ENCODE results near the gene NES.

The NES gene

DNA sequence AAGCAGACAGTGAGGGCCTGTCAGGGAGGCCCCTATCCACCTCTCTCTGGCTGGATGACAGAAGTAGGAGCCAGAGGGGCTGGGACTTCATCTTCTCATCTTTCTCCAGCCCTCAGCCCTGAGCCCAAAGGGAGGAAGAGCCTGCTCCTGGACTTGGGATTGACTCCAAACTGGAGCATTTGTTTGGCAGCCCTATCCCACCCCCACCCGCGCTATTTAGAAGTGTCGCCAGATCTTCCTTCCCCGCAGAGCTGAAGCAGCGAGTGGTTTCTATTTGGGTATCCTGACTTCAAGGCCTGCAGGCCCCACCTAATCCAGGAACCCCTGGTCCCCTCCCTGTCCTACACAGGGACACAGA lies 9.6 kb downstream of the NES start:
- peak overlapping the region; percentile 93 for H3K27ac ChIP-seq (ENCODE audit: low read depth, low read length)
- H2BK5ac ChIP-seq (ENCODE audit: low read depth, low read length, poor library complexity), result peak overlapping the region; percentile 89
- peak overlapping the region; percentile 97 for H3K18ac ChIP-seq (ENCODE audit: low read length)
- peaks cover 7% of the 10 kb centered on the region for H3K79me2 ChIP-seq (ENCODE audit: control insufficient read depth, insufficient read depth, low read length, poor library complexity)
- H3K36me3 ChIP-seq (ENCODE audit: control insufficient read depth in 1 of 2, insufficient read depth in 2 of 2, low read length in 2 of 2), result peaks cover 6 to 7% of the 10 kb centered on the region in 2 experiments
- H2BK120ac ChIP-seq (ENCODE audit: insufficient read depth, low read length, poor library complexity), result peak overlapping the region; percentile 92
- peak overlapping the region; percentile 71 for H2AFZ ChIP-seq (ENCODE audit: insufficient read depth, low read length, poor library complexity)
- H2AK5ac ChIP-seq (ENCODE audit: low read length), result peak overlapping the region; percentile 86
- H3K4me2 ChIP-seq (ENCODE audit: low read length), result peak overlapping the region; percentile 18
- no CpG with 5 or more reads among the region's 5 CpGs for WGBS (ENCODE audit: extremely low coverage, insufficient coverage, insufficient read length)
- DNase-seq, result no peak
- H3K4me3 ChIP-seq (ENCODE audit: low read depth, low read length), result no peak overlapping the region
- H3K14ac ChIP-seq (ENCODE audit: low read length), result peak overlapping the region; percentile 95
- peaks cover 56% of the 10 kb centered on the region for H3K79me1 ChIP-seq (ENCODE audit: low read length)
- no peaks in the 10 kb centered on the region for H3K9me3 ChIP-seq (ENCODE audit: insufficient read depth, low read depth, low read length)
- peaks cover 66 to 80% of the 10 kb centered on the region in 2 experiments for H3K4me1 ChIP-seq (ENCODE audit: control insufficient read depth in 1 of 2, insufficient read depth in 2 of 2, low read length in 2 of 2)
- H4K12ac ChIP-seq (ENCODE audit: low read depth, low read length), result peak overlapping the region; percentile 45
- H3K27me3 ChIP-seq (ENCODE audit: insufficient read depth, low read length), result no peaks in the 10 kb centered on the region
- H3K23ac ChIP-seq (ENCODE audit: low read length), result no peak overlapping the region
- H4K91ac ChIP-seq (ENCODE audit: low read depth, low read length), result peak overlapping the region; percentile 96
- H3K4ac ChIP-seq (ENCODE audit: low read depth, low read length), result peak overlapping the region; percentile 53
- peak overlapping the region; percentile 81 for H4K8ac ChIP-seq (ENCODE audit: low read depth, low read length)
- H3K9ac ChIP-seq (ENCODE audit: low read length), result no peak overlapping the region
- peak overlapping the region; percentile 72 for H2BK12ac ChIP-seq (ENCODE audit: low read length)

- peak overlapping the region; percentile 45 for H4K12ac ChIP-seq (ENCODE audit: low read depth, low read length)
- H4K8ac ChIP-seq (ENCODE audit: low read depth, low read length), result peak overlapping the region; percentile 81
- H3K4me1 ChIP-seq (ENCODE audit: control insufficient read depth in 1 of 2, insufficient read depth in 2 of 2, low read length in 2 of 2), result peaks cover 70 to 86% of the 10 kb centered on the region in 2 experiments
- H4K91ac ChIP-seq (ENCODE audit: low read depth, low read length), result peak overlapping the region; percentile 96
- peak overlapping the region; percentile 71 for H2AFZ ChIP-seq (ENCODE audit: insufficient read depth, low read length, poor library complexity)
- H3K79me2 ChIP-seq (ENCODE audit: control insufficient read depth, insufficient read depth, low read length, poor library complexity), result peaks cover 7% of the 10 kb centered on the region
- peak overlapping the region; percentile 89 for H2BK5ac ChIP-seq (ENCODE audit: low read depth, low read length, poor library complexity)
- H2AK5ac ChIP-seq (ENCODE audit: low read length), result peak overlapping the region; percentile 86
- peaks cover 3 to 5% of the 10 kb centered on the region in 2 experiments for H3K36me3 ChIP-seq (ENCODE audit: control insufficient read depth in 1 of 2, insufficient read depth in 2 of 2, low read length in 2 of 2)
- no CpG with 5 or more reads among the region's 9 CpGs for WGBS (ENCODE audit: extremely low coverage, insufficient coverage, insufficient read length)
- H3K4me3 ChIP-seq (ENCODE audit: low read depth, low read length), result no peak overlapping the region
- no peak overlapping the region for H3K23ac ChIP-seq (ENCODE audit: low read length)
- peak overlapping the region; percentile 72 for H2BK12ac ChIP-seq (ENCODE audit: low read length)
- H2BK120ac ChIP-seq (ENCODE audit: insufficient read depth, low read length, poor library complexity), result peak overlapping the region; percentile 92
- H3K27me3 ChIP-seq (ENCODE audit: insufficient read depth, low read length), result no peaks in the 10 kb centered on the region
- H3K14ac ChIP-seq (ENCODE audit: low read length), result peak overlapping the region; percentile 95
- H3K27ac ChIP-seq (ENCODE audit: low read depth, low read length), result peak overlapping the region; percentile 93
- no peak overlapping the region for H3K9ac ChIP-seq (ENCODE audit: low read length)
- no peak overlapping the region for H3K4me2 ChIP-seq (ENCODE audit: low read length)
- no peaks in the 10 kb centered on the region for H3K9me3 ChIP-seq (ENCODE audit: insufficient read depth, low read depth, low read length)
- DNase-seq, result peak; percentile 43 to 64
- H3K79me1 ChIP-seq (ENCODE audit: low read length), result peaks cover 60% of the 10 kb centered on the region
- H3K18ac ChIP-seq (ENCODE audit: low read length), result peak overlapping the region; percentile 97
- peak overlapping the region; percentile 53 for H3K4ac ChIP-seq (ENCODE audit: low read depth, low read length)
Observed at GRCh38 chr1:156666862-156667609, 10.2 kb downstream of the NES start.

DNA sequence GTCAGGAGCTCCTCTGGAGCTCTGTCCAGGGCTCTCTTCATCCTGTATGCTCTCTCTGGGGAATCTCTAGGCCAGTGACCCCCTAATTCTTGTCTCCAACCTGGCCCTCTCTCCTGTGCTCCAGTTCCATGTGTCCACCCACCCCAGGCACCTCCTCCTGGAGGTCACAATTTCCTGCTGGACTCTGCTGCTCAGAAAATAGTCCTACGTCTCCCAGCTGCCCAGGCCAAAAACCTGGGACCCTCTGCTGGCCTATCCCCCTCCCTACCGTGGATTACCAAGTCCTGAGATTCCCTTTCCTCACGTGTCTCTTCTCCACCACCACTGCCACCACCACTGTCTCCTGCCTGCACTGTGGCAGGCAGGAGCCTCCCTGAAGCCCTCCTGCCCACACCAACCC lies 11.7 kb downstream of the NES start:
- Histone ChIP-seq H2BK5ac (ENCODE audit: low read depth, low read length, poor library complexity) (peak overlapping the region; percentile 59), H3K4me2 (ENCODE audit: low read length) (no peak overlapping the region), H3K4me1 (ENCODE audit: control insufficient read depth in 1 of 2, insufficient read depth in 2 of 2, low read length in 2 of 2) (peaks cover 78 to 94% of the 10 kb centered on the region in 2 experiments), H3K27ac (ENCODE audit: low read depth, low read length) (peak overlapping the region; percentile 36), H2AFZ (ENCODE audit: insufficient read depth, low read length, poor library complexity) (no peak overlapping the region), H3K9ac (ENCODE audit: low read length) (peak overlapping the region; percentile 11), H3K79me1 (ENCODE audit: low read length) (peaks cover 75% of the 10 kb centered on the region), H3K4ac (ENCODE audit: low read depth, low read length) (peak overlapping the region; percentile 31), H3K18ac (ENCODE audit: low read length) (peak overlapping the region; percentile 42), H4K91ac (ENCODE audit: low read depth, low read length) (peak overlapping the region; percentile 84), H3K79me2 (ENCODE audit: control insufficient read depth, insufficient read depth, low read length, poor library complexity) (peaks cover 7% of the 10 kb centered on the region), H3K27me3 (ENCODE audit: insufficient read depth, low read length) (no peaks in the 10 kb centered on the region), H2BK120ac (ENCODE audit: insufficient read depth, low read length, poor library complexity) (peak overlapping the region; percentile 75), H3K14ac (ENCODE audit: low read length) (peak overlapping the region; percentile 54), H2BK12ac (ENCODE audit: low read length) (peak overlapping the region; percentile 88), H4K12ac (ENCODE audit: low read depth, low read length) (no peak overlapping the region), H4K8ac (ENCODE audit: low read depth, low read length) (peak overlapping the region; percentile 39), H3K36me3 (ENCODE audit: control insufficient read depth in 1 of 2, insufficient read depth in 2 of 2, low read length in 2 of 2) (peaks cover 0 to 3% of the 10 kb centered on the region in 2 experiments), H3K4me3 (ENCODE audit: low read depth, low read length) (no peak overlapping the region), H2AK5ac (ENCODE audit: low read length) (peak overlapping the region; percentile 57), H3K23ac (ENCODE audit: low read length) (no peak overlapping the region), H3K9me3 (ENCODE audit: insufficient read depth, low read depth, low read length) (no peaks in the 10 kb centered on the region)
- no CpG with 5 or more reads among the region's 3 CpGs for WGBS (ENCODE audit: extremely low coverage, insufficient coverage, insufficient read length)
- DNase-seq, result no peak

- peak overlapping the region; percentile 86 for H2AK5ac ChIP-seq (ENCODE audit: low read length)
- peaks cover 7% of the 10 kb centered on the region for H3K79me2 ChIP-seq (ENCODE audit: control insufficient read depth, insufficient read depth, low read length, poor library complexity)
- H2BK5ac ChIP-seq (ENCODE audit: low read depth, low read length, poor library complexity), result peak overlapping the region; percentile 74
- H3K14ac ChIP-seq (ENCODE audit: low read length), result peak overlapping the region; percentile 69
- H3K9ac ChIP-seq (ENCODE audit: low read length), result no peak overlapping the region
- peak overlapping the region; percentile 95 for H2BK12ac ChIP-seq (ENCODE audit: low read length)
- peak overlapping the region; percentile 85 for H4K91ac ChIP-seq (ENCODE audit: low read depth, low read length)
- H4K12ac ChIP-seq (ENCODE audit: low read depth, low read length), result peak overlapping the region; percentile 56
- no peak overlapping the region for H3K4me3 ChIP-seq (ENCODE audit: low read depth, low read length)
- H3K79me1 ChIP-seq (ENCODE audit: low read length), result peaks cover 74% of the 10 kb centered on the region
- no peak overlapping the region for H3K23ac ChIP-seq (ENCODE audit: low read length)
- DNase-seq, result no peak
- peak overlapping the region; percentile 55 for H4K8ac ChIP-seq (ENCODE audit: low read depth, low read length)
- H3K36me3 ChIP-seq (ENCODE audit: control insufficient read depth in 1 of 2, insufficient read depth in 2 of 2, low read length in 2 of 2), result no peaks in the 10 kb centered on the region
- peak overlapping the region; percentile 76 for H2BK120ac ChIP-seq (ENCODE audit: insufficient read depth, low read length, poor library complexity)
- peak overlapping the region; percentile 80 for H3K18ac ChIP-seq (ENCODE audit: low read length)
- H3K27me3 ChIP-seq (ENCODE audit: insufficient read depth, low read length), result no peaks in the 10 kb centered on the region
- H2AFZ ChIP-seq (ENCODE audit: insufficient read depth, low read length, poor library complexity), result peak overlapping the region; percentile 61
- WGBS (ENCODE audit: extremely low coverage, insufficient coverage, insufficient read length), result no CpG with 5 or more reads among the region's 16 CpGs
- H3K27ac ChIP-seq (ENCODE audit: low read depth, low read length), result peak overlapping the region; percentile 59
- peak overlapping the region; percentile 43 for H3K4ac ChIP-seq (ENCODE audit: low read depth, low read length)
- peaks cover 74 to 91% of the 10 kb centered on the region in 2 experiments for H3K4me1 ChIP-seq (ENCODE audit: control insufficient read depth in 1 of 2, insufficient read depth in 2 of 2, low read length in 2 of 2)
- no peak overlapping the region for H3K4me2 ChIP-seq (ENCODE audit: low read length)
- H3K9me3 ChIP-seq (ENCODE audit: insufficient read depth, low read depth, low read length), result no peaks in the 10 kb centered on the region
Observed at GRCh38 chr1:156664767-156665411, 12.3 kb downstream of the NES start.
